ENCODE measurements around the gene ASB4.

Gene ASB4

GRCh38 chr7:95558864-95559263, 73.1 kb downstream of the ASB4 start:
- Histone ChIP-seq H3K79me2 (ENCODE audit: insufficient read depth, low read length) (no peaks in the 10 kb centered on the region), H3F3A (ENCODE audit: insufficient read depth) (no peaks in the 10 kb centered on the region), H3K4me2 (ENCODE audit: low read depth, low read length, poor library complexity, severe bottlenecking) (no peak overlapping the region), H3K36me3 (ENCODE audit: low read length) (no peaks in the 10 kb centered on the region), H2AFZ (ENCODE audit: low read depth, low read length, severe bottlenecking) (no peak overlapping the region), H3K9ac (ENCODE audit: low read length) (no peak overlapping the region), H3K27ac (ENCODE audit: low read depth, low read length) (no peak overlapping the region), H3K4me3 (ENCODE audit: insufficient read depth, low read length, poor library complexity, severe bottlenecking) (no peak overlapping the region), H4K20me1 (ENCODE audit: low read depth, low read length) (no peaks in the 10 kb centered on the region), H3K9me2 (replicated peaks; ENCODE audit: insufficient read depth, low read length) (0 out of 2 replicates have a peak, but pooled peaks cover 3% of the 10 kb centered on the region), H3K9me3 (ENCODE audit: insufficient read depth, low read length) (no peaks in the 10 kb centered on the region; the same call in 1 of the 2 replicates), H3K27me3 (ENCODE audit: low read length) (no peaks in the 10 kb centered on the region; the same call in 1 of the 2 replicates)
- TF ChIP-seq EZH2phosphoT487 (conservative IDR thresholded peaks at IDR 0.05; ENCODE audit: low read length) (no peak), CTCF (IDR thresholded peaks at IDR 0.05; ENCODE audit: insufficient read depth, low read length, poor library complexity, severe bottlenecking) (no peak)

GRCh38 chr7:95560674-95561073, 74.9 kb downstream of the ASB4 start:
- 0 out of 2 replicates have a peak, but pooled peaks cover 3% of the 10 kb centered on the region for H3K9me2 ChIP-seq (replicated peaks; ENCODE audit: insufficient read depth, low read length)
- H3K4me3 ChIP-seq (ENCODE audit: insufficient read depth, low read length, poor library complexity, severe bottlenecking) = no peak overlapping the region
- H3F3A ChIP-seq (ENCODE audit: insufficient read depth) = no peaks in the 10 kb centered on the region
- H3K36me3 ChIP-seq (ENCODE audit: low read length) = no peaks in the 10 kb centered on the region
- no peak for TF ChIP-seq EZH2phosphoT487 (conservative IDR thresholded peaks at IDR 0.05; ENCODE audit: low read length)
- TF ChIP-seq CTCF (IDR thresholded peaks at IDR 0.05; ENCODE audit: insufficient read depth, low read length, poor library complexity, severe bottlenecking) = no peak
- no peak overlapping the region for H3K27ac ChIP-seq (ENCODE audit: low read depth, low read length)
- H3K9me3 ChIP-seq (ENCODE audit: insufficient read depth, low read length) = no peaks in the 10 kb centered on the region; the same call in 1 of the 2 replicates
- no peaks in the 10 kb centered on the region; the same call in 1 of the 2 replicates for H3K27me3 ChIP-seq (ENCODE audit: low read length)
- H3K9ac ChIP-seq (ENCODE audit: low read length) = no peak overlapping the region
- H4K20me1 ChIP-seq (ENCODE audit: low read depth, low read length) = no peaks in the 10 kb centered on the region
- H2AFZ ChIP-seq (ENCODE audit: low read depth, low read length, severe bottlenecking) = no peak overlapping the region
- no peak overlapping the region for H3K4me2 ChIP-seq (ENCODE audit: low read depth, low read length, poor library complexity, severe bottlenecking)
- H3K79me2 ChIP-seq (ENCODE audit: insufficient read depth, low read length) = no peaks in the 10 kb centered on the region

- Histone ChIP-seq H3K36me3 (ENCODE audit: low read length) (no peaks in the 10 kb centered on the region), H3K9me2 (replicated peaks; ENCODE audit: insufficient read depth, low read length) (no peaks in the 10 kb centered on the region), H3F3A (ENCODE audit: insufficient read depth) (no peaks in the 10 kb centered on the region), H4K20me1 (ENCODE audit: low read depth, low read length) (no peaks in the 10 kb centered on the region), H3K27ac (ENCODE audit: low read depth, low read length) (no peak overlapping the region), H3K4me3 (ENCODE audit: insufficient read depth, low read length, poor library complexity, severe bottlenecking) (no peak overlapping the region), H3K4me2 (ENCODE audit: low read depth, low read length, poor library complexity, severe bottlenecking) (no peak overlapping the region), H3K79me2 (ENCODE audit: insufficient read depth, low read length) (no peaks in the 10 kb centered on the region), H2AFZ (ENCODE audit: low read depth, low read length, severe bottlenecking) (no peak overlapping the region), H3K9me3 (ENCODE audit: insufficient read depth, low read length) (no peaks in the 10 kb centered on the region), H3K27me3 (ENCODE audit: low read length) (no peaks in the 10 kb centered on the region), H3K9ac (ENCODE audit: low read length) (no peak overlapping the region)
- no peak for TF ChIP-seq EZH2phosphoT487 (conservative IDR thresholded peaks at IDR 0.05; ENCODE audit: low read length)
- TF ChIP-seq CTCF (IDR thresholded peaks at IDR 0.05; ENCODE audit: insufficient read depth, low read length, poor library complexity, severe bottlenecking) = no peak
Observed at GRCh38 chr7:95569720-95570119, 84.0 kb downstream of the ASB4 start.
